Measurements from ENCODE around the gene UBE2K.

Gene UBE2K

DNA sequence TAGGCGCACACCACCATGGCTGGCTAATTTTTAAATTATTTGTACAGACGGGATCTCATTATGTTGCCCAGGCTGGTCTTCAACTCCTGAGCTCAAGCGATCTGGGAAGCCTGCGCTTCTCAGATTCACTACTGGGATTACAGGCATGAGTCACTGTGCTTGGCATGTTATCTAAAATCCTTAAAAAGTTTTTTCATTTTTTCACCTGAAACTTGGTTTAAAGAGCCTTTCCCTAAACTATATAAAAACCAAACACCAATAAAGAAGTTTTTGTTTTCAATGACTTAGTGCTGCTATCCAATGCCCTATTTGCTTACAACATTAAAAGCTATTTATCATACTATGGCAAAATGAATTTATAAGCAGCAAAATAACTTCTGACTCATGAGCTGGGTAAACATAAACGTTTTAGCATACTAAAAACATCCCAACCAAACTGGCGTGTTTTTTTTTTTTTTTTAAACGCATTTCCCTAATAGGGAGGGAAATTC lies 127.8 kb downstream of the UBE2K start:
- peak; percentile 49 for DNase-seq (ENCODE audit: low read depth)
- no peak overlapping the region for H3K4me3 ChIP-seq (replicated peaks; ENCODE audit: low read depth, low read length)
- TF ChIP-seq, protein P1, sequence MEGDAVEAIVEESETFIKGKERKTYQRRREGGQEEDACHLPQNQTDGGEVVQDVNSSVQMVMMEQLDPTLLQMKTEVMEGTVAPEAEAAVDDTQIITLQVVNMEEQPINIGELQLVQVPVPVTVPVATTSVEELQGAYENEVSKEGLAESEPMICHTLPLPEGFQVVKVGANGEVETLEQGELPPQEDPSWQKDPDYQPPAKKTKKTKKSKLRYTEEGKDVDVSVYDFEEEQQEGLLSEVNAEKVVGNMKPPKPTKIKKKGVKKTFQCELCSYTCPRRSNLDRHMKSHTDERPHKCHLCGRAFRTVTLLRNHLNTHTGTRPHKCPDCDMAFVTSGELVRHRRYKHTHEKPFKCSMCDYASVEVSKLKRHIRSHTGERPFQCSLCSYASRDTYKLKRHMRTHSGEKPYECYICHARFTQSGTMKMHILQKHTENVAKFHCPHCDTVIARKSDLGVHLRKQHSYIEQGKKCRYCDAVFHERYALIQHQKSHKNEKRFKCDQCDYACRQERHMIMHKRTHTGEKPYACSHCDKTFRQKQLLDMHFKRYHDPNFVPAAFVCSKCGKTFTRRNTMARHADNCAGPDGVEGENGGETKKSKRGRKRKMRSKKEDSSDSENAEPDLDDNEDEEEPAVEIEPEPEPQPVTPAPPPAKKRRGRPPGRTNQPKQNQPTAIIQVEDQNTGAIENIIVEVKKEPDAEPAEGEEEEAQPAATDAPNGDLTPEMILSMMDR (IDR thresholded peaks at IDR 0.05; ENCODE audit: low read length, missing control alignments), result no peak

Data from fibroblast of pulmonary artery (primary cell).